ENCODE measurements around the gene CD22. TPM values are rescaled to one million over a fixed set of nuclear protein-coding genes. Genes with fewer than 3 reads are reported as not detected.

The CD22 gene
- total RNA-seq, 1 experiment from 2014 or later: not detected

GRCh38 chr19:35342430-35342829 lies 13.4 kb downstream of the CD22 start:
- Histone ChIP-seq H3K14ac (ENCODE audit: insufficient read depth, low read length) (peak overlapping the region; percentile 63; the same call in 1 of the 2 replicates), H2BK12ac (ENCODE audit: insufficient read length, low read depth, low read length) (no peak overlapping the region)
- no peak for DNase-seq

More at GRCh38 chr19:35342430-35342829, 13.4 kb downstream of the CD22 start:
- H3K4me3 Mint-ChIP-seq: no peak overlapping the region
- Histone ChIP-seq H3K18ac (ENCODE audit: insufficient read length, low read depth, low read length) (no peak overlapping the region), H3K79me2 (ENCODE audit: insufficient read depth, low read length) (no peaks in the 10 kb centered on the region), H3K4me1 (ENCODE audit: insufficient read depth, low read length) (no peaks in the 10 kb centered on the region), H3K23ac (ENCODE audit: insufficient read length, low read depth, low read length) (no peak overlapping the region), H2AFZ (ENCODE audit: low read length) (no peak overlapping the region), H3K27me3 (ENCODE audit: insufficient read depth, low read length) (no peaks in the 10 kb centered on the region), H3K23me2 (ENCODE audit: insufficient read length, low read depth, low read length, poor library complexity, severe bottlenecking) (no peaks in the 10 kb centered on the region), H2BK15ac (ENCODE audit: low read depth, low read length) (no peak overlapping the region), H3K56ac (ENCODE audit: insufficient read length, low read depth, low read length) (no peak overlapping the region), H2BK5ac (ENCODE audit: insufficient read length, low read length) (no peak overlapping the region), H3K9ac (ENCODE audit: extremely low read depth, insufficient read length, low read length) (no peak overlapping the region), H4K20me1 (ENCODE audit: control insufficient read depth, insufficient read depth, insufficient read length) (no peaks in the 10 kb centered on the region), H4K8ac (replicated peaks; ENCODE audit: insufficient read length, low read depth, low read length) (no peak overlapping the region), H2AK5ac (ENCODE audit: insufficient read length, low read length) (no peak overlapping the region), H2BK120ac (ENCODE audit: low read depth, low read length, poor library complexity, severe bottlenecking) (no peak overlapping the region), H3K4ac (ENCODE audit: low read depth, low read length) (no peak overlapping the region), H3K9me3 (ENCODE audit: control insufficient read depth, low read depth, low read length) (no peaks in the 10 kb centered on the region), H4K91ac (ENCODE audit: insufficient read length, low read depth, low read length) (no peak overlapping the region), H2BK20ac (ENCODE audit: low read depth, low read length, poor library complexity, severe bottlenecking) (no peak overlapping the region), H3K4me2 (ENCODE audit: insufficient read depth, insufficient read length, low read length) (no peak overlapping the region), H3K27ac (ENCODE audit: insufficient read length, low read depth, low read length) (no peak overlapping the region), H3K79me1 (ENCODE audit: insufficient read depth, low read depth, low read length, poor library complexity, severe bottlenecking) (no peaks in the 10 kb centered on the region), H4K5ac (ENCODE audit: insufficient read length, low read depth, low read length) (no peak overlapping the region), H3T11ph (ENCODE audit: low read length) (no peak overlapping the region)
- peaks cover 0 to 12% of the 10 kb centered on the region in 2 experiments; a peak in 3 of 4 replicates for H3K4me1 Mint-ChIP-seq
- WGBS (ENCODE audit: extremely low coverage, insufficient read length, low lambda C conversion rate): no CpG with 5 or more reads among the region's 5 CpGs
- H3K36me3 Mint-ChIP-seq (ENCODE audit: insufficient read depth in 1 of 3, low read depth in 3 of 3): no peaks in the 10 kb centered on the region
- H3K27ac Mint-ChIP-seq: peak overlapping the region in 1 of 3 experiments; percentile 66; a peak in 2 of 7 replicates
- no peaks in the 10 kb centered on the region for H3K9me3 Mint-ChIP-seq
- H3K27me3 Mint-ChIP-seq (ENCODE audit: low read depth): peaks cover 23% of the 10 kb centered on the region
- no peak for TF ChIP-seq CTCF (conservative IDR thresholded peaks at IDR 0.05)

All from H9 (cell line).